Measurements from ENCODE around the gene ABCB9. TPM values are rescaled to one million over a fixed set of nuclear protein-coding genes. Genes with fewer than 3 reads are reported as not detected.

ABCB9 gene
- total and polyA plus RNA-seq, 2 of the 8 experiments (the other 6 are each of a cell fraction or from before 2014, with no cell fraction given): 3.8 to 8.0 TPM

- no peaks in the 10 kb centered on the region for H3K23me2 ChIP-seq (ENCODE audit: low read depth, low read length)
- FAIRE-seq (no peak), DNase-seq (ENCODE audit: low read depth in 1 of 2, low spot score in 2 of 2) (no peak)
- no peaks in the 10 kb centered on the region for H3K4me1 ChIP-seq (replicated peaks in 1 of 4; ENCODE audit: control insufficient read depth in 3 of 4, insufficient read depth in 4 of 4, low read length in 3 of 4)
- no peak overlapping the region for H2BK120ac ChIP-seq (replicated peaks; ENCODE audit: low read depth, low read length)
- H2BK12ac ChIP-seq (ENCODE audit: low read depth, low read length): no peak overlapping the region
- H3K56ac ChIP-seq (replicated peaks; ENCODE audit: insufficient read length, low read depth, low read length): no peak overlapping the region
- H2BK5ac ChIP-seq (ENCODE audit: low read depth, low read length): no peak overlapping the region
- no peak overlapping the region for H2BK15ac ChIP-seq (ENCODE audit: low read length)
- no peaks in the 10 kb centered on the region for H3K9me3 ChIP-seq (ENCODE audit: insufficient read depth in 2 of 2, low read depth in 1 of 2, low read length in 1 of 2)
- H3K27me3 ChIP-seq (replicated peaks in 1 of 4; ENCODE audit: control insufficient read depth in 3 of 4, extremely low read depth in 1 of 4, insufficient read depth in 3 of 4, low read length in 3 of 4): no peaks in the 10 kb centered on the region
- H2BK20ac ChIP-seq (ENCODE audit: low read length): no peak overlapping the region
- peaks cover 0 to 3% (median 0%) of the 10 kb centered on the region in 4 experiments; a peak in 1 of 8 replicates for H3K36me3 ChIP-seq (ENCODE audit: control insufficient read depth in 2 of 4, insufficient read depth in 4 of 4, low read length in 3 of 4)
- H4K5ac ChIP-seq (ENCODE audit: insufficient read length, low read depth, low read length): no peak overlapping the region
- no peak overlapping the region for H3K18ac ChIP-seq (ENCODE audit: extremely low read depth, low read length)
- CTCF ChIA-PET (ENCODE audit: partially characterized antibody): interaction anchor here (0.8 to 21.5 kb wide), 6 partner anchors 8 to 162 kb away, joined by 3 to 473 read pairs (median 10); no protein-coding TSS in a partner anchor
- POLR2A ChIA-PET (ENCODE audit: partially characterized antibody): no interaction called here
- H4K91ac ChIP-seq (replicated peaks; ENCODE audit: insufficient read length, low read length): no peak overlapping the region
- H2AK5ac ChIP-seq (ENCODE audit: low read depth, low read length): no peak overlapping the region
- no peak overlapping the region for H3K9ac ChIP-seq (replicated peaks in 1 of 4; ENCODE audit: extremely low read depth in 1 of 4, low read depth in 3 of 4, low read length in 3 of 4)
- H3K4ac ChIP-seq (replicated peaks; ENCODE audit: insufficient read length, low read depth, low read length): no peak overlapping the region
- H4K20me1 ChIP-seq (replicated peaks in 1 of 2; ENCODE audit: control insufficient read depth in 1 of 2, insufficient read depth in 2 of 2, low read length in 2 of 2): peaks cover 3 to 7% of the 10 kb centered on the region in 2 experiments
- H3K4me2 ChIP-seq (ENCODE audit: insufficient read depth in 1 of 2, low read depth in 2 of 2, low read length in 2 of 2): no peak overlapping the region
- no peaks in the 10 kb centered on the region for H3K79me2 ChIP-seq (ENCODE audit: control insufficient read depth in 1 of 2, insufficient read depth in 2 of 2, low read length in 2 of 2)
- no peak overlapping the region for H3K27ac ChIP-seq (ENCODE audit: low read depth, low read length)
- no peaks in the 10 kb centered on the region for H3K79me1 ChIP-seq (ENCODE audit: low read depth, low read length)
- no peak overlapping the region for H3K4me3 ChIP-seq (ENCODE audit: extremely low read depth in 1 of 4, insufficient read depth in 2 of 4, low read depth in 3 of 4, low read length in 4 of 4)
- no peak overlapping the region for H3K23ac ChIP-seq (ENCODE audit: insufficient read length)
- H4K8ac ChIP-seq (ENCODE audit: extremely low read depth, insufficient read depth, low read length): no peak overlapping the region
- 96% methylated on average over 8 of the region's 8 CpGs; no CpG with 5 or more reads in 1 of the 2 experiments for WGBS, 2 experiments (ENCODE audit: extremely low coverage in 1 of 2, insufficient coverage in 1 of 2, insufficient read length in 1 of 2, insufficient replicate concordance in 2 of 2, low coverage in 1 of 2, low lambda C conversion rate in 2 of 2, missing lambda C conversion rate in 1 of 2)
- no peak overlapping the region for H3K14ac ChIP-seq (ENCODE audit: insufficient read length)
- H2AFZ ChIP-seq (ENCODE audit: low read length): no peak overlapping the region
- TF ChIP-seq CREB1 (IDR thresholded peaks at IDR 0.05): no peak
- no peak for TF ChIP-seq SRF (IDR thresholded peaks at IDR 0.05; ENCODE audit: low read depth, low read length)
- no peak for TF ChIP-seq RXRA (IDR thresholded peaks at IDR 0.05; ENCODE audit: insufficient read depth, low read depth, low read length)
- TF ChIP-seq SAP30 (IDR thresholded peaks at IDR 0.05; ENCODE audit: insufficient read depth, insufficient replicate concordance, low read length): no peak
- TF ChIP-seq SIN3A (conservative IDR thresholded peaks at IDR 0.05 in 1 of 2, IDR thresholded peaks at IDR 0.05 in 1 of 2; ENCODE audit: low read depth in 1 of 2, low read length in 2 of 2): no peak
- no peak for TF ChIP-seq SP2 (IDR thresholded peaks at IDR 0.05; ENCODE audit: low read length)
- no peak for TF ChIP-seq TBP (IDR thresholded peaks at IDR 0.05; ENCODE audit: low read depth, low read length)
- no peak for TF ChIP-seq SIX5 (IDR thresholded peaks at IDR 0.05; ENCODE audit: low read depth, low read length)
- TF ChIP-seq SP4 (IDR thresholded peaks at IDR 0.05; ENCODE audit: low read length): no peak
- TF ChIP-seq SUZ12 (IDR thresholded peaks at IDR 0.05; ENCODE audit: low read length): no peak
- no peak for TF ChIP-seq BACH1 (IDR thresholded peaks at IDR 0.05; ENCODE audit: low read length)
- TF ChIP-seq YY1 (IDR thresholded peaks at IDR 0.05; ENCODE audit: low read depth, low read length): no peak
- TF ChIP-seq TCF12 (IDR thresholded peaks at IDR 0.05; ENCODE audit: low read depth, low read length): no peak
- no peak for TF ChIP-seq JUND (IDR thresholded peaks at IDR 0.05; ENCODE audit: low read length)
- no peak for TF ChIP-seq MAFK (IDR thresholded peaks at IDR 0.05; ENCODE audit: low read depth, low read length)
- no peak for TF ChIP-seq KDM1A (IDR thresholded peaks at IDR 0.05; ENCODE audit: borderline replicate concordance, low read length)
Measured at GRCh38 chr12:122955156-122955555, 11.1 kb downstream of the ABCB9 start.

Data from H1 (cell line).